ENCODE measurements around the gene MINDY3. TPM values are rescaled to one million over a fixed set of nuclear protein-coding genes. Genes with fewer than 3 reads are reported as not detected.

MINDY3 gene
- total and polyA plus RNA-seq, 7 donors = 15.0 to 39.2 (median 23.8) TPM

GRCh38 chr10:15796762-15797161 lies 63.5 kb downstream of the MINDY3 start:
- no peaks in the 10 kb centered on the region for H3K27me3 ChIP-seq
- 19 to 73% methylated on average over 1 of the region's 1 CpG for WGBS, 2 donors
- TF ChIP-seq POLR2AphosphoS5 (IDR thresholded peaks at IDR 0.05) (no peak), CTCF (IDR thresholded peaks at IDR 0.05) (no peak), POLR2A (IDR thresholded peaks at IDR 0.05) (no peak), EP300 (IDR thresholded peaks at IDR 0.05) (no peak)
- H3K4me1 ChIP-seq = peaks cover 0 to 77% (median 55%) of the 10 kb centered on the region in 4 donors
- H3K36me3 ChIP-seq = no peaks in the 10 kb centered on the region
- H3K4me3 ChIP-seq = no peak overlapping the region
- intact Hi-C loops (cut with DNase I) = no loop called here
- no peaks in the 10 kb centered on the region for H3K9me3 ChIP-seq
- no peak for DNase-seq
- H3K27ac ChIP-seq = no peak overlapping the region

GRCh38 chr10:15796098-15796759 lies 64.1 kb downstream of the MINDY3 start:
- H3K27me3 ChIP-seq = no peaks in the 10 kb centered on the region
- H3K9me3 ChIP-seq = no peaks in the 10 kb centered on the region
- intact Hi-C loops (cut with DNase I) = no loop called here
- H3K27ac ChIP-seq = peak overlapping the region in 3 of 4 donors; percentile 8 to 49 (median 45)
- TF ChIP-seq POLR2A (IDR thresholded peaks at IDR 0.05) (no peak), POLR2AphosphoS5 (IDR thresholded peaks at IDR 0.05) (no peak), EP300 (IDR thresholded peaks at IDR 0.05) (no peak), CTCF (IDR thresholded peaks at IDR 0.05) (no peak)
- no peak overlapping the region for H3K4me3 ChIP-seq
- no peaks in the 10 kb centered on the region for H3K36me3 ChIP-seq
- H3K4me1 ChIP-seq = peaks cover 0 to 82% (median 60%) of the 10 kb centered on the region in 4 donors
- WGBS, 2 donors = 33 to 78% methylated on average over 5 of the region's 5 CpGs
- DNase-seq = no peak

GRCh38 chr10:15795036-15795792 lies 65.1 kb downstream of the MINDY3 start:
- Histone ChIP-seq H3K27me3 (no peaks in the 10 kb centered on the region), H3K27ac (peak overlapping the region in 2 of 4 donors; percentile 45 to 49), H3K9me3 (no peaks in the 10 kb centered on the region), H3K36me3 (no peaks in the 10 kb centered on the region), H3K4me3 (no peak overlapping the region), H3K4me1 (peaks cover 0 to 92% (median 69%) of the 10 kb centered on the region in 4 donors)
- 79 to 82% methylated on average over 7 of the region's 7 CpGs for WGBS, 2 donors
- no peak for DNase-seq
- no peak for TF ChIP-seq EP300 (IDR thresholded peaks at IDR 0.05)
- no peak for TF ChIP-seq POLR2A (IDR thresholded peaks at IDR 0.05)
- TF ChIP-seq POLR2AphosphoS5 (IDR thresholded peaks at IDR 0.05) = no peak
- no peak for TF ChIP-seq CTCF (IDR thresholded peaks at IDR 0.05)
- intact Hi-C loops (cut with DNase I) = no loop called here

- Histone ChIP-seq H3K4me3 (no peak overlapping the region), H3K4me1 (peaks cover 0 to 99% (median 76%) of the 10 kb centered on the region in 4 donors), H3K36me3 (no peaks in the 10 kb centered on the region), H3K27me3 (no peaks in the 10 kb centered on the region), H3K9me3 (no peaks in the 10 kb centered on the region), H3K27ac (peak overlapping the region in 2 of 4 donors; percentile 45 to 78)
- no peak for TF ChIP-seq POLR2AphosphoS5 (IDR thresholded peaks at IDR 0.05)
- intact Hi-C loops (cut with DNase I) = no loop called here
- DNase-seq = no peak
Measured at GRCh38 chr10:15794569-15794968, 65.7 kb downstream of the MINDY3 start.

GRCh38 chr10:15793664-15794063 lies 66.6 kb downstream of the MINDY3 start:
- H3K36me3 ChIP-seq = no peaks in the 10 kb centered on the region
- intact Hi-C loops (cut with DNase I) = no loop called here
- peaks cover 0 to 100% (median 75%) of the 10 kb centered on the region in 4 donors for H3K4me1 ChIP-seq
- TF ChIP-seq CTCF (IDR thresholded peaks at IDR 0.05) (no peak), POLR2A (IDR thresholded peaks at IDR 0.05) (no peak)
- DNase-seq = no peak
- WGBS, 2 donors = 71 to 88% methylated on average over 5 of the region's 5 CpGs
- H3K27ac ChIP-seq = peak overlapping the region in 3 of 4 donors; percentile 25 to 78 (median 76)
- H3K4me3 ChIP-seq = no peak overlapping the region
- H3K27me3 ChIP-seq = no peaks in the 10 kb centered on the region
- no peaks in the 10 kb centered on the region for H3K9me3 ChIP-seq
